HepG2 (cell line): ENCODE data around the gene LDB2. TPM values are rescaled to one million over a fixed set of nuclear protein-coding genes. Genes with fewer than 3 reads are reported as not detected.

ENCODE experiments used
- ATAC-seq: fragments of 200-7000 bp; cut with Tn5 transposase; 3 replicates; pipeline ENCODE4 v1.9.1; 2020; ENCODE audit warnings: mild to moderate bottlenecking, moderate library complexity
- BruUV-seq: library from RNA; stranded (reverse); fragments of 400-500 nt; replicated peaks from 2 replicates; lab custom pipeline; 2021; lab: Mats Ljungman, UMichigan
- CTCF ChIA-PET: fragments of 300-600 bp; formaldehyde crosslinking; extraction: SDS; loops from one replicate; lab custom pipeline; 2021; ENCODE audit warnings: low total read pairs, inconsistent platforms, low intra/inter-chr PET ratio; lab: Yijun Ruan, JAX
- POLR2A ChIA-PET: fragments of 350-600 bp; sonication (Branson Sonifier 250); formaldehyde crosslinking; loops from one replicate; lab custom pipeline; 2020; ENCODE audit warnings: antibody characterized with exemption, inconsistent platforms; lab: Yijun Ruan, JAX
- DNase-seq: peaks from one replicate; pipeline ENCODE4 v3.0.0-alpha.2; 2015; ENCODE audit warnings: low spot score
- FAIRE-seq: peaks from 3 replicates; lab custom pipeline; 2011; peaks lifted over from hg19 to GRCh38; lab: Jason Lieb, UNC
- H2AFZ ChIP-seq: one replicate; pipeline ENCODE4 v1.6.1; 2011; ENCODE audit warnings: low read length, inconsistent platforms
- H3K27ac ChIP-seq: fragments of 300-600 bp; 3 replicates; pipeline ENCODE4 v1.8.0; 2011; ENCODE audit warnings: mixed run types, mild to moderate bottlenecking, mixed read lengths, low read length, inconsistent platforms; ENCODE audit not compliant: insufficient read depth; ENCODE audit errors: extremely low read length
- H3K27me3 ChIP-seq, 2 experiments: fragments of 200-600 bp in 1 of 2; 2 replicates in 1 of 2; 3 replicates in 1 of 2; pipeline versions ENCODE4 v1.6.0 to v1.8.0; 2011; ENCODE audit warnings: low read length in 2 of 2, mild to moderate bottlenecking in 2 of 2, moderate library complexity in 2 of 2, inconsistent platforms in 1 of 2; ENCODE audit not compliant: insufficient read depth in 2 of 2, control insufficient read depth in 1 of 2
- H3K36me3 ChIP-seq, 2 experiments: fragments of 200-600 bp in 1 of 2; replicated peaks in 1 of 2; 2 replicates in 1 of 2; 3 replicates in 1 of 2; pipeline versions ENCODE4 v1.5.1 to v1.8.0; 2011; ENCODE audit warnings: low read length in 2 of 2, inconsistent platforms in 1 of 2; ENCODE audit not compliant: insufficient read depth in 2 of 2, control insufficient read depth in 1 of 2
- H3K4me1 ChIP-seq: 2 replicates; pipeline ENCODE4 v1.5.1; 2012; ENCODE audit warnings: low read length, inconsistent platforms; ENCODE audit not compliant: insufficient read depth
- H3K4me2 ChIP-seq: 2 replicates; pipeline ENCODE4 v1.6.0; 2011; ENCODE audit warnings: low read depth, low read length, inconsistent platforms
- H3K4me3 ChIP-seq, 3 experiments: fragments of 200-600 bp in 1 of 3; sonication (generic), shearing (Covaris generic) in 1 of 3; replicated peaks in 1 of 3; 2 replicates each; pipeline ENCODE4 v1.5.1; 2011 to 2016; ENCODE audit warnings: low read length in 3 of 3, inconsistent platforms in 2 of 3, low read depth in 2 of 3, mild to moderate bottlenecking in 2 of 3, control low read depth in 1 of 3, mixed read lengths in 1 of 3; ENCODE audit not compliant: insufficient read depth in 1 of 3
- H3K79me2 ChIP-seq: one replicate; pipeline ENCODE4 v1.6.1; 2011; ENCODE audit warnings: low read length, inconsistent platforms; ENCODE audit not compliant: insufficient read depth
- H3K9ac ChIP-seq: 2 replicates; pipeline ENCODE4 v1.6.0; 2011; ENCODE audit warnings: mild to moderate bottlenecking, low read depth, low read length, inconsistent platforms; ENCODE audit not compliant: insufficient read depth
- H3K9me3 ChIP-seq: 2 replicates; pipeline ENCODE4 v1.5.1; 2012; ENCODE audit warnings: mild to moderate bottlenecking, low read length
- H4K20me1 ChIP-seq: 2 replicates; pipeline ENCODE4 v1.6.0; 2011; ENCODE audit warnings: inconsistent platforms, mild to moderate bottlenecking, low read length, moderate library complexity; ENCODE audit not compliant: insufficient read depth
- ARNT ChIP-seq: fragments of 450-650 bp; IDR thresholded peaks from 2 replicates; pipeline ENCODE4 v1.6.1; 2017
- ATF2 ChIP-seq: sonication (generic); formaldehyde crosslinking; IDR thresholded peaks from 2 replicates; pipeline ENCODE4 v1.4.0; 2020; ENCODE audit warnings: missing genetic modification reagents
- CREBL2 ChIP-seq: sonication (generic); formaldehyde crosslinking; IDR thresholded peaks from 2 replicates; pipeline ENCODE4 v1.8.1; 2023; ENCODE audit warnings: missing genetic modification reagents, mild to moderate bottlenecking, borderline replicate concordance
- GATAD1 ChIP-seq: IDR thresholded peaks from 2 replicates; pipeline ENCODE4 v1.6.1; 2016; ENCODE audit warnings: missing genetic modification reagents, missing compliant biosample characterization
- HINFP ChIP-seq: sonication (generic); formaldehyde crosslinking; IDR thresholded peaks from 2 replicates; pipeline ENCODE4 v1.4.0; 2020; ENCODE audit warnings: low read depth, mild to moderate bottlenecking, missing genetic modification reagents
- NR3C1 ChIP-seq: sonication (generic); formaldehyde crosslinking; IDR thresholded peaks from 2 replicates; pipeline ENCODE4 v1.4.0; 2020; ENCODE audit warnings: missing genetic modification reagents
- SIX1 ChIP-seq: sonication (generic); formaldehyde crosslinking; IDR thresholded peaks from 2 replicates; pipeline ENCODE4 v1.4.0; 2020; ENCODE audit warnings: missing genetic modification reagents, borderline replicate concordance
- SOX6 ChIP-seq, 2 experiments: fragments of 450-650 bp in 1 of 2; sonication (generic) in 1 of 2; formaldehyde crosslinking in 1 of 2; IDR thresholded peaks; 2 replicates each; pipeline versions ENCODE4 v1.4.0 to v1.6.1; 2017 to 2020; ENCODE audit warnings: antibody characterized with exemption in 1 of 2, mild to moderate bottlenecking in 1 of 2, missing genetic modification reagents in 1 of 2
- SRY ChIP-seq: sonication (generic); formaldehyde crosslinking; IDR thresholded peaks from 2 replicates; pipeline ENCODE4 v1.8.0; 2022; ENCODE audit warnings: mild to moderate bottlenecking, missing genetic modification reagents
- ZFAT ChIP-seq: sonication (generic); formaldehyde crosslinking; conservative IDR thresholded peaks from 2 replicates; pipeline ENCODE4 v1.8.1; 2023; ENCODE audit warnings: missing genetic modification reagents, inconsistent platforms
- ZHX2 ChIP-seq, 2 experiments: sonication (generic) in 1 of 2; formaldehyde crosslinking in 1 of 2; IDR thresholded peaks; 2 replicates each; pipeline versions ENCODE4 v1.6.1 to v1.9.0; 2014 to 2022; ENCODE audit warnings: antibody characterized with exemption in 1 of 2, borderline replicate concordance in 1 of 2, inconsistent platforms in 1 of 2, low read depth in 1 of 2, missing genetic modification reagents in 1 of 2
- ZNF317 ChIP-seq: sonication (generic); formaldehyde crosslinking; IDR thresholded peaks from 2 replicates; pipeline ENCODE4 v1.5.0; 2020; ENCODE audit warnings: mild to moderate bottlenecking, missing genetic modification reagents
- ZNF563 ChIP-seq: sonication (generic); formaldehyde crosslinking; IDR thresholded peaks from 2 replicates; pipeline ENCODE4 v1.8.0; 2022; ENCODE audit warnings: mild to moderate bottlenecking, moderate library complexity, missing genetic modification reagents
- ZNF598 ChIP-seq: sonication (generic); formaldehyde crosslinking; IDR thresholded peaks from 2 replicates; pipeline ENCODE4 v1.5.1; 2020; ENCODE audit warnings: mild to moderate bottlenecking, missing genetic modification reagents, borderline replicate concordance
- ZNF761 ChIP-seq: sonication (generic); formaldehyde crosslinking; conservative IDR thresholded peaks from 2 replicates; pipeline ENCODE4 v1.4.0; 2020; ENCODE audit warnings: mild to moderate bottlenecking, missing genetic modification reagents
- ZNF782 ChIP-seq: sonication (generic); formaldehyde crosslinking; IDR thresholded peaks from 2 replicates; pipeline ENCODE4 v1.4.0; 2020; ENCODE audit warnings: missing genetic modification reagents, mild to moderate bottlenecking, borderline replicate concordance
- ZNF878 ChIP-seq: sonication (generic); formaldehyde crosslinking; IDR thresholded peaks from 2 replicates; pipeline ENCODE4 v1.8.1; 2023; ENCODE audit warnings: mild to moderate bottlenecking, missing genetic modification reagents, moderate library complexity
- WGBS: methylation state at CpG from one replicate; pipeline ENCODE4 v1.1.6; 2017; ENCODE audit warnings: low lambda C conversion rate; 5-methylcytosine and 5-hydroxymethylcytosine counted together
- in situ Hi-C: cut with HindIII; loops from 2 replicates; pipeline ENCODE4 v1.10.0; 2017; ENCODE audit warnings: low pct_unique_long_range_greater_than_20kb; ENCODE audit not compliant: extremely low pct_ligation_motif_present
- intact Hi-C: fragments of 100-400 bp; cut with micrococcal nuclease; formaldehyde crosslinking; loops from one replicate; pipeline ENCODE4 v1.10.0; 2022; ENCODE audit not compliant: unreplicated experiment
- polyA plus RNA-seq, 8 experiments: library from polyadenylated mRNA; depleted of rRNA in 3 of 8; stranded (reverse) in 7 of 8; unstranded in 1 of 8; fragments of >200 nt; fragmentation: Illumina TruSeq in 4 of 8; extraction: Trizol in 4 of 8; gene quantifications; 2 replicates each; pipeline versions ENCODE4 v1.2.1 to v1.2.3, GENCODE V29; 2011 to 2016; ENCODE audit warnings: low read depth in 4 of 8, missing spikeins in 1 of 8, mixed read lengths in 1 of 8; ENCODE audit not compliant: insufficient read depth in 1 of 8
- total RNA-seq, 5 experiments: library from RNA; depleted of rRNA; stranded (reverse); fragments of >200 nt; fragmentation: Illumina TruSeq; extraction: Trizol; gene quantifications; 2 replicates each; pipeline ENCODE4 v1.2.3, GENCODE V29; 2016; ENCODE audit warnings: low read depth in 1 of 5

Gene LDB2
- total and polyA plus RNA-seq, 2 of the 13 experiments (the other 11 are each of a cell fraction or from before 2014, with no cell fraction given) = not detected

GRCh38 chr4:16754104-16754503 lies 144.3 kb downstream of the LDB2 start:
- no peaks in the 10 kb centered on the region for H3K36me3 ChIP-seq
- no peaks in the 10 kb centered on the region for H4K20me1 ChIP-seq
- no peak overlapping the region for H2AFZ ChIP-seq
- FAIRE-seq (no peak), DNase-seq (no peak), ATAC-seq (no peak)
- no peak overlapping the region for H3K9ac ChIP-seq
- no peaks in the 10 kb centered on the region for H3K4me1 ChIP-seq
- H3K79me2 ChIP-seq = no peaks in the 10 kb centered on the region
- BruUV-seq = no TSS peak
- H3K9me3 ChIP-seq = no peaks in the 10 kb centered on the region
- intact Hi-C loops = no loop called here
- 0% methylated on average over 2 of the region's 2 CpGs for WGBS
- H3K27ac ChIP-seq = no peak overlapping the region
- CTCF ChIA-PET = no interaction called here
- peaks cover 0 to 12% of the 10 kb centered on the region in 2 experiments; a peak in 3 of 5 replicates for H3K27me3 ChIP-seq
- POLR2A ChIA-PET = no interaction called here
- no peak overlapping the region for H3K4me2 ChIP-seq
- in situ Hi-C loops = no loop called here
- no peak overlapping the region for H3K4me3 ChIP-seq
- no peak for TF ChIP-seq NR3C1 (CRISPR knock-in tag)
- no peak for TF ChIP-seq ARNT
- no peak for TF ChIP-seq ATF2 (CRISPR knock-in tag)
- TF ChIP-seq CREBL2 = no peak
- no peak for TF ChIP-seq ZNF598
- no peak for TF ChIP-seq ZNF317 (CRISPR knock-in tag)
- TF ChIP-seq ZFAT (CRISPR knock-in tag) = no peak
- no peak for TF ChIP-seq GATAD1 (CRISPR knock-in tag)
- no peak for TF ChIP-seq ZNF761
- no peak for TF ChIP-seq SOX6 (IDR thresholded peaks at IDR 0.05)
- no peak for TF ChIP-seq SOX6 (CRISPR knock-in tag; IDR thresholded peaks at IDR 0.05)
- no peak for TF ChIP-seq ZNF878 (CRISPR knock-in tag)
- no peak for TF ChIP-seq SIX1 (CRISPR knock-in tag)
- no peak for TF ChIP-seq ZHX2 (IDR thresholded peaks at IDR 0.05; ENCODE audit: low read depth)
- TF ChIP-seq ZHX2 (CRISPR knock-in tag; IDR thresholded peaks at IDR 0.05; ENCODE audit: borderline replicate concordance) = no peak
- TF ChIP-seq ZNF563 (CRISPR knock-in tag) = no peak
- no peak for TF ChIP-seq HINFP
- no peak for TF ChIP-seq SRY (CRISPR knock-in tag)
- no peak for TF ChIP-seq ZNF782 (CRISPR knock-in tag)
